ENCODE measurements around the gene TULP4.

TULP4 gene

GRCh38 chr6:158419339-158419909 is 107.2 kb downstream of the TULP4 start:
- TF ChIP-seq, protein P1, sequence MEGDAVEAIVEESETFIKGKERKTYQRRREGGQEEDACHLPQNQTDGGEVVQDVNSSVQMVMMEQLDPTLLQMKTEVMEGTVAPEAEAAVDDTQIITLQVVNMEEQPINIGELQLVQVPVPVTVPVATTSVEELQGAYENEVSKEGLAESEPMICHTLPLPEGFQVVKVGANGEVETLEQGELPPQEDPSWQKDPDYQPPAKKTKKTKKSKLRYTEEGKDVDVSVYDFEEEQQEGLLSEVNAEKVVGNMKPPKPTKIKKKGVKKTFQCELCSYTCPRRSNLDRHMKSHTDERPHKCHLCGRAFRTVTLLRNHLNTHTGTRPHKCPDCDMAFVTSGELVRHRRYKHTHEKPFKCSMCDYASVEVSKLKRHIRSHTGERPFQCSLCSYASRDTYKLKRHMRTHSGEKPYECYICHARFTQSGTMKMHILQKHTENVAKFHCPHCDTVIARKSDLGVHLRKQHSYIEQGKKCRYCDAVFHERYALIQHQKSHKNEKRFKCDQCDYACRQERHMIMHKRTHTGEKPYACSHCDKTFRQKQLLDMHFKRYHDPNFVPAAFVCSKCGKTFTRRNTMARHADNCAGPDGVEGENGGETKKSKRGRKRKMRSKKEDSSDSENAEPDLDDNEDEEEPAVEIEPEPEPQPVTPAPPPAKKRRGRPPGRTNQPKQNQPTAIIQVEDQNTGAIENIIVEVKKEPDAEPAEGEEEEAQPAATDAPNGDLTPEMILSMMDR (IDR thresholded peaks at IDR 0.05), result no peak
- DNase-seq (ENCODE audit: low spot score), result no peak
- Histone ChIP-seq H3K27ac (no peak overlapping the region), H3K4me3 (no peak overlapping the region)

DNA sequence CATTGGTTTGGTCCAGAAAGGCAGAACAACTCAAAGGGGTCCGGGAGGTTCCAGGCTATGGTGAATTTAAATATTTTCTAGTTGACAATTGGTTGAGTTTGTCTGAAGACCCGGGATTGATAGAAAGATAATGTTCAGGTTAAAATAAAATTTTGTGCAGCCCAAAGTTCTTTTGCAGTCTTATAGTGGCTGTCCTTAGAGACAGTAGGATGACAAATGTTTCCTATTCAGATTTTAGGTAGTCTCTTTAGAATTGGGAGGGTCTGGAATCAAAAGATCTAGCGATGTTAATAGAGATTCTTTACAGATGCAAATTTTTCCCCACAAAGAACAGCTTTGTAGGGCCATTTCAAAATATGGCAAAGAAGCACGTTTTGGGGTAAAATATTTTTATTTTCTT is 109.1 kb downstream of the TULP4 start:
- no peak overlapping the region for H3K27ac ChIP-seq
- no peak overlapping the region for H3K4me3 ChIP-seq
- TF ChIP-seq, protein P1 (IDR thresholded peaks at IDR 0.05), result no peak
- no peak for DNase-seq (ENCODE audit: low spot score)

DNA sequence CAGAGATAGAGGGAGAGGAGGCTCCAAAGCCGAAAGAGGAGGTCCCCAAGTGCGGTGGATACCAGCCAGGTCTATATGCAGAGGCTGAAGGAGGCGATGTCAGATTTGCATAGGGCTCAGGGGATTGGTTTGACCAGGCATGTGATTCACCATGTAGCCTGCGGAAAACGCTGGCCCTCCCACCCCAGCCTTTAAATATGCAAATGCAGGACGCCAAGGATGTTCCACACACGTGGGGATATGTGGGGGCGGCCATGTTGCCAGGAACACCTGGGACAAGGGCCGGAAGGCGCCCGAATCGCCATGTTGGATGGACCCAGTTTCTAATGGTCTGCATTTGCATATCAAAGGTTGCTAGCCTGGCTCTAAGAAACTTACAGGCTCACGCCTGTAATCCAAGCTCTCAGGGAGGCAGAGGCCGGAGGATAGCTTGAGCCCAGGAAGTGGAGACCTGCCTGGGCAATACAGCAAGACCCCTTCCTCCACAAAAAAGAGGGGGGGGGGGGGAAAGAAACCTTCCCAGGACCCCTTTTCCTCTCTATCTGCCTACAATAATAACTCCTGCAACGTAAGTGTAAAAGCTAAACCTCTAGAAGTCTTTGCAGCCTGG is 110.5 kb downstream of the TULP4 start:
- TF ChIP-seq, protein P1 (IDR thresholded peaks at IDR 0.05), result no peak
- Histone ChIP-seq H3K4me3 (no peak overlapping the region), H3K27ac (no peak overlapping the region)
- DNase-seq (ENCODE audit: low spot score), result no peak

- no peak overlapping the region for H3K27ac ChIP-seq
- no peak for DNase-seq (ENCODE audit: low spot score)
- TF ChIP-seq, protein P1 (IDR thresholded peaks at IDR 0.05), result no peak
- no peak overlapping the region for H3K4me3 ChIP-seq
These were observed 118.8 kb downstream of the TULP4 start for GRCh38 chr6:158431036-158431435.

- TF ChIP-seq, protein P1 (IDR thresholded peaks at IDR 0.05), result no peak
- DNase-seq (ENCODE audit: low spot score), result no peak
- Histone ChIP-seq H3K27ac (no peak overlapping the region), H3K4me3 (no peak overlapping the region)
These were observed 119.3 kb downstream of the TULP4 start for GRCh38 chr6:158431560-158431959.

DNA sequence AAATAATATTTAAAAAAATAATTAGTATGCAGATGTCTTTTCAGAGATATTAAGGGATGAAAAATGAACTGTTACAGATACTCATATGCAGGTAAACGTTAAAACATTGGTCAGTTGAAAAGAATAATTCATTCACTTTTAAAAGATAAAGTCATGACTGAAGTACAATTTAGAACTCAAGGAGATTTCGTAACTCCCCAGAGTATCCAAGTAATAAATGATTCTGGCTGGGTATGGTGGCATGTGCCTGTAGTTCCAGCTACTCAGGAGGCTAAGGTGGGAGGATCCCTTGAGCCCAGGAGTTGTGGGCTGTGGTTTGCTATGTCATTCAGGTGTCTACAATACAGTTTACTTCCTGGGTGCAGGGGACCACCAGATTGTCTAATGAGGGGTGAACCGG is 125.3 kb downstream of the TULP4 start:
- H3K27ac ChIP-seq, result no peak overlapping the region
- TF ChIP-seq, protein P1 (IDR thresholded peaks at IDR 0.05), result no peak
- no peak overlapping the region for H3K4me3 ChIP-seq
- DNase-seq (ENCODE audit: low spot score), result no peak

- TF ChIP-seq, protein P1 (IDR thresholded peaks at IDR 0.05), result no peak
These were observed 126.0 kb downstream of the TULP4 start for GRCh38 chr6:158438226-158438625.

More at GRCh38 chr6:158438226-158438625, 126.0 kb downstream of the TULP4 start:
- no peak overlapping the region for H3K27ac ChIP-seq
- no peak overlapping the region for H3K4me3 ChIP-seq
- DNase-seq (ENCODE audit: low spot score), result no peak

Measured in coronary artery (tissue), 2 donors.